Duodenal mucosa (tissue), 2 donors: ENCODE measurements around the gene GREB1.

Source experiments
- H3K27ac ChIP-seq: one replicate; pipeline ENCODE4 v1.7.0; 2013; ENCODE audit warnings: low read depth, low read length
- H3K27me3 ChIP-seq, 2 donors: one replicate each; pipeline ENCODE4 v1.7.0; 2013; ENCODE audit warnings: low read length in 2 of 2, control low read depth in 1 of 2; ENCODE audit not compliant: insufficient read depth in 2 of 2, control insufficient read depth in 1 of 2
- H3K36me3 ChIP-seq, 2 donors: one replicate each; pipeline ENCODE4 v1.7.0; 2013; ENCODE audit warnings: low read length in 2 of 2, control low read depth in 1 of 2; ENCODE audit not compliant: insufficient read depth in 2 of 2, control insufficient read depth in 1 of 2
- H3K4me1 ChIP-seq, 2 donors: one replicate each; pipeline ENCODE4 v1.7.0; 2013; ENCODE audit warnings: low read length in 2 of 2, control low read depth in 1 of 2; ENCODE audit not compliant: insufficient read depth in 2 of 2, control insufficient read depth in 1 of 2
- H3K4me3 ChIP-seq, 2 donors: one replicate each; pipeline ENCODE4 v1.7.0; 2013; ENCODE audit warnings: low read length in 2 of 2, low read depth in 1 of 2
- H3K9ac ChIP-seq, 2 donors: one replicate each; pipeline ENCODE4 v1.7.0; 2013; ENCODE audit warnings: low read length in 2 of 2, low read depth in 1 of 2
- H3K9me3 ChIP-seq, 2 donors: one replicate each; pipeline ENCODE4 v1.7.0; 2013; ENCODE audit warnings: low read length in 2 of 2, control low read depth in 1 of 2; ENCODE audit not compliant: control insufficient read depth in 1 of 2

The GREB1 gene, protein sequence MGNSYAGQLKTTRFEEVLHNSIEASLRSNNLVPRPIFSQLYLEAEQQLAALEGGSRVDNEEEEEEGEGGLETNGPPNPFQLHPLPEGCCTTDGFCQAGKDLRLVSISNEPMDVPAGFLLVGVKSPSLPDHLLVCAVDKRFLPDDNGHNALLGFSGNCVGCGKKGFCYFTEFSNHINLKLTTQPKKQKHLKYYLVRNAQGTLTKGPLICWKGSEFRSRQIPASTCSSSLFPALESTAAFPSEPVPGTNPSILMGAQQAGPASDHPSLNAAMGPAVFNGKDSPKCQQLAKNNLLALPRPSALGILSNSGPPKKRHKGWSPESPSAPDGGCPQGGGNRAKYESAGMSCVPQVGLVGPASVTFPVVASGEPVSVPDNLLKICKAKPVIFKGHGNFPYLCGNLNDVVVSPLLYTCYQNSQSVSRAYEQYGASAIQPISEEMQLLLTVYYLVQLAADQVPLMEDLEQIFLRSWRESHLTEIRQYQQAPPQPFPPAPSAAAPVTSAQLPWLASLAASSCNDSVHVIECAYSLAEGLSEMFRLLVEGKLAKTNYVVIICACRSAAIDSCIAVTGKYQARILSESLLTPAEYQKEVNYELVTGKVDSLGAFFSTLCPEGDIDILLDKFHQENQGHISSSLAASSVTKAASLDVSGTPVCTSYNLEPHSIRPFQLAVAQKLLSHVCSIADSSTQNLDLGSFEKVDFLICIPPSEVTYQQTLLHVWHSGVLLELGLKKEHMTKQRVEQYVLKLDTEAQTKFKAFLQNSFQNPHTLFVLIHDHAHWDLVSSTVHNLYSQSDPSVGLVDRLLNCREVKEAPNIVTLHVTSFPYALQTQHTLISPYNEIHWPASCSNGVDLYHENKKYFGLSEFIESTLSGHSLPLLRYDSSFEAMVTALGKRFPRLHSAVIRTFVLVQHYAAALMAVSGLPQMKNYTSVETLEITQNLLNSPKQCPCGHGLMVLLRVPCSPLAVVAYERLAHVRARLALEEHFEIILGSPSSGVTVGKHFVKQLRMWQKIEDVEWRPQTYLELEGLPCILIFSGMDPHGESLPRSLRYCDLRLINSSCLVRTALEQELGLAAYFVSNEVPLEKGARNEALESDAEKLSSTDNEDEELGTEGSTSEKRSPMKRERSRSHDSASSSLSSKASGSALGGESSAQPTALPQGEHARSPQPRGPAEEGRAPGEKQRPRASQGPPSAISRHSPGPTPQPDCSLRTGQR (N-terminal part only)

DNA sequence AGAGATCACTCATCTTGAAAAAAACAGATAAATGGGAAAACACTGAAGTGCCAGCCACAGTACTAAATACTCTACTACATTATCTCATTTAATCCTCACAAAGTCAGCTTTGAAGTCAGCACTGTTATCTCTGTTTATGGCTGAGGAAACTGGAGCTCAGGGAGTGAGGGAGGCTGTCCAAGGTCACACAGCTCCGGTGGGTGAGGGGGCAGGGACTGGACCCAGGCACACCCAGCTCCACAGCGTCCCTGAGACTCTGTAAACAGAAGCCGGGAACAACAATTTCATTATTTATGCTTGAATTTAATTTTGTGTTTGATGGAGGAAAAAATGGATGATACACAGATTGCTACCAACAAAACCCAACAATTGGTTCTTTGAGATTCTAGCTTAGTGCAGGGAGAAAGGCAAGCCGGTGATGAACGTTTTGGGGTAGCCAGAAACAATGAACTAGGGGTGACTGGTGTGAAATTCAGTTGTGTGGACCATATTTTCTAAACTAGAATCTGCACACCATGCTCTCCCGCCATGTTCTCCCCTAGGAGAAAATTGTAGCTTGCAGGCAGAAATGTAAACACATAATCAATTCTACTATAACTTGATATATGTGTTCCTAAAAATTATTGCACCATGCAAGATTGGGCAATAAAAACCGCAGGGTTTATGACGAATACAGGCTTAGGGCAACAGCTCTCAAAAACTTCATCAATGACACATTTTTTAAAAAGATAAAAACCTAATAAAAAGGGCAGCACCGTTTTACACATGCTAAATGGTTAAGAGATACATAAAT lies at the start of gene GREB1:
TSS of gene GREB1 (plus strand) at position 768 of the 793 bp plus-strand sequence. CDS start 22,570 bp downstream, outside the sequence.
- Histone ChIP-seq H3K9me3 (no peaks in the 10 kb centered on the region), H3K27ac (no peak within 1 kb of the TSS), H3K4me3 (no peak within 1 kb of the TSS), H3K9ac (no peak within 1 kb of the TSS), H3K27me3 (peaks cover 3% of the 10 kb centered on the region in 2 donors), H3K4me1 (no peaks in the 10 kb centered on the region), H3K36me3 (no peaks in the 10 kb centered on the region)

DNA sequence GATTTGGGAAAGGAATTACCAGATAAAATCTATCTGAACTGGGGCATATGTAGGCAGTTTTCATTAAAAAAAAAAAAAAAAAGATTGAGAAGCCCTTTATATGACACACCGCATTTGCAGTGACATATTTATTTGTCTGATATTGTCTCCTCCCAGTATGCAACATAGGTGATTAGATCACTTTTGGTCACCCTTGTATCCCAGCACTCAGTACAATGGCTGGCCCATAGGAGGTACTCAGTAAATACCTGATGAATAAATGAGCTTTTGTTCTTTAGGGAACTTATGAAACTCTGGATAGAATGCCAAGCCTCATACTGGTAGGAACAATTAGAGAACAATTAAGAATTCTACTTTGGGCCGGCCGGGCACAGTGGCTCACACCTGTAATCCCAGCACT lies 45.0 kb upstream of the GREB1 start:
- H3K27me3 ChIP-seq: peaks cover 10 to 13% of the 10 kb centered on the region in 2 donors
- H3K4me3 ChIP-seq: no peak overlapping the region
- H3K27ac ChIP-seq: no peak overlapping the region
- H3K9me3 ChIP-seq: no peaks in the 10 kb centered on the region
- H3K4me1 ChIP-seq: no peaks in the 10 kb centered on the region
- no peaks in the 10 kb centered on the region for H3K36me3 ChIP-seq
- no peak overlapping the region for H3K9ac ChIP-seq

DNA sequence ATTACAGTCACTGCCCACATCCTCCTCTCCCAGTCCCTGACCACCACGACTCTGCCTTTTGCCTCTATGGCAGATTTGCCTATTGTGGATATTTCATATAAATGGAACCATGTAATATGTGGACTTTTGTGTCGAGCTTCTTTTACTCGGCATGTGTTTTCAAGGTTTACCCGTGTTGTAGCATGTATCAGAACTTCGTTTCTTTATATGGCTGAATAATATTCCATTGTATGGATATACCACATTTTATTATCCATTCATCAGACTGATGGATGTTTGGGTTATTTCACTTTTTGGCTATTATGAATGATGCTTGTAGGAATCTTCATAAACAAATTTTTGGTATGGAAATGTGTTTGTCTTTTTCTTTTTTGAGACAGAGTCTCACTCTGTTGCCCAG lies 43.7 kb upstream of the GREB1 start:
- H3K4me3 ChIP-seq: no peak overlapping the region
- peaks cover 5 to 6% of the 10 kb centered on the region in 2 donors for H3K27me3 ChIP-seq
- no peak overlapping the region for H3K9ac ChIP-seq
- no peaks in the 10 kb centered on the region for H3K4me1 ChIP-seq
- H3K9me3 ChIP-seq: no peaks in the 10 kb centered on the region
- H3K27ac ChIP-seq: no peak overlapping the region
- H3K36me3 ChIP-seq: no peaks in the 10 kb centered on the region

DNA sequence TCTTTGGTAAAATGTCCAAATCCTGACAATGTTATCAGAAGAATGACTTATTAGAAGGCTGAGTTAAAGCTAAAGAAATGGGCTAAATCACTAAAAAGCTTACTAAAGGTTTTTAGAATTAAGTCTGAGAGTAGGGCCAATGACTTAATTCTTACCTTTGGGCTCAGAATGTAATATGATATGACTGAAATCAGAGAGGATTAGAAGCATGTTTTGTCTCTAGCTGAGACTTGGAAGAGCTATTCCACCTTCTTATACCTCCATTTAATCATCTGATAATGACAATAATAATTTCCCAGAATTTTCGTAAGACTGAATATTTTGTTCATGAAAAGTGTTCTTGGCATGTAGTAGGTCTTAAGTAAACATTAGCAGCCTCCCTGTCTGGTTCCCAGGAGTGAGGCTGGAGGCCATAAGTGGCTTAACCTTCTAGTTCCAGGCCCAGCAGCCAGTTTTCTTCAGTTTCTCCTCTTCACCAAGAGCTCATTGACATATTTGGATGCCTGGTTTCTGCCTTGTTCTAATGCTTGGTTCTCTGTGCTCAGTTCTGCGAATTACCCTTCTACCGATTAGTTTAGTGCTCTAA lies 42.4 kb upstream of the GREB1 start:
- H3K9ac ChIP-seq: no peak overlapping the region
- no peak overlapping the region for H3K27ac ChIP-seq
- no peaks in the 10 kb centered on the region for H3K27me3 ChIP-seq
- H3K4me1 ChIP-seq: no peaks in the 10 kb centered on the region
- no peak overlapping the region for H3K4me3 ChIP-seq
- no peaks in the 10 kb centered on the region for H3K36me3 ChIP-seq
- no peaks in the 10 kb centered on the region for H3K9me3 ChIP-seq

DNA sequence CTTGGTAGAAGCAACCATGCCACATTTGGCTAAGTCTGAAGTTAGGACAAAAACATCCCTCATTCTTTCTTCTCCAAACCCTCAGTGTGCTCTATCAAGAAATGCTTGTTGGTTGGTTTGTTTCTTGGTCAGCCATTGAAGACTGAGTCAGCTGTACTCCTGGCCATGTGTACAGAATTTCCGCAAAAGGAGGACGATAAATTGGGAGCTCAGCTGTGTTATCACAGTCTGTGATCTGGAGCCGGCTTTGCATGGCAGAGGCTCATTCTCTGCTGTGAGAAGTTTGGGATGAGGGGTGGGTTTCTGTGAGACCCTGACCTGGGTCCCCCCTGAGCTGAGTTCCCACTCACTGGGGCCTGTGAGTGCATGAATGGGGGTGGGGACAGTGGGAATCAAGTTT lies 41.6 kb upstream of the GREB1 start:
- Histone ChIP-seq H3K4me1 (no peaks in the 10 kb centered on the region), H3K27ac (no peak overlapping the region), H3K36me3 (no peaks in the 10 kb centered on the region), H3K9ac (no peak overlapping the region), H3K27me3 (no peaks in the 10 kb centered on the region), H3K4me3 (no peak overlapping the region), H3K9me3 (no peaks in the 10 kb centered on the region)

DNA sequence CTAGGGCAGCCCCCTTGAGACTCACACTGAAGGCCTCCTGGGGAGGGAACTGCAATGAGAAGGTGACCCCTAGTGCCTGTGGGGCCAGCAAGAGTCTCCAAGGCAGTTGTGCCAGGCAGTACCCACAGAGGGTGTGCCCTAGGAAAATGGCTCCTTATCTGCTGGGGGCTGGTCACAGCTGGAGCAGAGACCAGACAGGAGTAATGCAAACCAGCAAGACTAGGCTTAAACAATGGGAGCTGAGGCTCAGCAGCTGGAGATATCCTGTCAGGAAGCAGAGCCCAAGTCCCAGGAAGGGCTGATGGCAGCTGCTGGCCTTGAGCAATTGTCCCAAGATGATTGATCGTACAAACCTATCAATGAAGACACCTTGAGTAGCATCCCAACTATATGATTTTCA lies 41.1 kb upstream of the GREB1 start:
- H3K27me3 ChIP-seq: no peaks in the 10 kb centered on the region

DNA sequence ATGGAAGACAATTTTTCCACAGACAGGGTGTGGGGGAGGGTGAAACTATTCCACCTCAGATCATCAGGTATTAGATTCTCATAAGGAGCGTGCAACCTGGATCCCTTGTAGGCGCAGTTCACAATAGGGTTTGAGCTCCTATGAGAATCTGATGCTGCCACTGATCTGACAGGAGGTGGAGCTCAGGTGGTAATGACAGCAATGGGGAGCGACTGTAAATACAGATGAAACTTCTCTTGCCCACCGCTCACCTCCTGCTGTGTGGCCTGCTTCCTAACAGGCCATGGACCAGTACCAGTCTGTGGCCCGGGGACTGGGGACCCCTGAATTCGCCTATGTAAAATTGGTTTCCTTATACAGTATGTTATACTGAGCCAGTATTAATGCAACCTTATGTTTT lies 40.6 kb upstream of the GREB1 start:
- no peaks in the 10 kb centered on the region for H3K36me3 ChIP-seq
- no peaks in the 10 kb centered on the region for H3K4me1 ChIP-seq
- no peak overlapping the region for H3K4me3 ChIP-seq
- H3K9ac ChIP-seq: no peak overlapping the region
- H3K27me3 ChIP-seq: no peaks in the 10 kb centered on the region
- H3K27ac ChIP-seq: no peak overlapping the region
- H3K9me3 ChIP-seq: no peaks in the 10 kb centered on the region

More for the DNA sequence above, 41.1 kb upstream of the GREB1 start:
- no peaks in the 10 kb centered on the region for H3K36me3 ChIP-seq
- no peak overlapping the region for H3K4me3 ChIP-seq
- H3K9ac ChIP-seq: no peak overlapping the region
- H3K4me1 ChIP-seq: no peaks in the 10 kb centered on the region
- no peak overlapping the region for H3K27ac ChIP-seq
- H3K9me3 ChIP-seq: no peaks in the 10 kb centered on the region

DNA sequence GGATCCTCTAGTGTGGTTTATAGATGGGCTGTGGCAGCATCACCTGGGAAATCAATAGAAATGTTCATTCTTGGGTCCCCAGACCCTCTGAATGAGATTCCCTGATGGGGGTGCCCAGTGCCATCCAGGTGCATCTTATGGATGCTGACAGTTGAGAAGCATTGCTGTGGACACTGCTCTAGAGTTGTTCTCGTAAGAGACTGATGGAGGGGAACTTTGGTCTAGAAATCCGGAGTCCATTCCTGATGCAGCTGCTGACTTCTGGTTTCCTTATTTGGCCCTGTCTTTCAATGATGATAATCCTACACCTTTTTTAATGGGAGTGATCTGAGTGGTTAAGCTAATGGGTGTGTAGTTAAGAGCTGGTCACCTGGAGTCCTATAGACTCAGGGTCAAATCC lies 39.5 kb upstream of the GREB1 start:
- H3K27ac ChIP-seq: no peak overlapping the region
- peaks cover 0 to 4% of the 10 kb centered on the region in 2 donors for H3K27me3 ChIP-seq
- no peaks in the 10 kb centered on the region for H3K9me3 ChIP-seq
- no peak overlapping the region for H3K4me3 ChIP-seq
- peaks cover 0 to 3% of the 10 kb centered on the region in 2 donors for H3K4me1 ChIP-seq
- H3K36me3 ChIP-seq: no peaks in the 10 kb centered on the region
- no peak overlapping the region for H3K9ac ChIP-seq
